Frontal cortex (tissue), 4 donors: ENCODE measurements around the gene STARD10. TPM values are rescaled to one million over a fixed set of nuclear protein-coding genes. Genes with fewer than 3 reads are reported as not detected.

Experiments used
- DNase-seq, 2 donors: peaks; one replicate each; pipeline ENCODE4 v3.0.0; 2012; ENCODE audit warnings: low spot score in 2 of 2
- FAIRE-seq: peaks from 2 replicates; lab custom pipeline; 2012; peaks lifted over from hg19 to GRCh38; lab: Jason Lieb, UNC
- total RNA-seq: library from RNA; depleted of rRNA; stranded (reverse); fragments of >200 nt; gene quantifications from one replicate; pipeline ENCODE4 v1.2.3, GENCODE V29; 2014
- donor health status: control.
- donor health status: control.
- donor health status: control.

STARD10 gene
- total RNA-seq, 1 donor from 2014 or later = 37.9 TPM

DNA sequence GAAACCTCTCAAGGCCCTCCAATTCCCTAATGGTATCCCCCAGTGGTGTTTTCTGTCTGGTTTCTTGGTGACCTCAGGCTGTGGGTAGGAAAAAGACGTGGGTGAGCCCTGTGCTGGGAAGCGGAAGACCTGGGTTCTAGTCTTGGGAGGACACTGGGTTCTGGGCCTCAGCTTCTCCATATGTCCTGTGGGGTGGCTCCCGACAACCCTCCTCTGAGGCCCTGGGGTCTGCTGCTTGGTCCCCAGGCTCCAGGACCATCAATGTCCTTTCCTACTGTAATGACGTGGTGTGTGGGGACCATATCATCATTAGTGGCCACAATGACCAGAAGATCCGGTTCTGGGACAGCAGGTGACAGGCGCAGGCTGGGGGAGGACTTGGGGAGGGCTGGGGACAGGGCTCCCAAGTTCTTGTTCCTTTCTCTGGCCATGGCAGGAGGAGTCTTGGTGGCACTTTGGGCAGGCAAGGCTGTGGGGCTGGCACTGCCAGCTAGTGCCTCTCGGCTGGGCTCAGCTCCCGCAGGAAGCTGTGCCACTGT lies 33.2 kb upstream of the STARD10 start:
- DNase-seq (no peak), FAIRE-seq (no peak)

- FAIRE-seq (no peak), DNase-seq (no peak)
Measured at GRCh38 chr11:72826191-72826941, 32.5 kb upstream of the STARD10 start.

DNA sequence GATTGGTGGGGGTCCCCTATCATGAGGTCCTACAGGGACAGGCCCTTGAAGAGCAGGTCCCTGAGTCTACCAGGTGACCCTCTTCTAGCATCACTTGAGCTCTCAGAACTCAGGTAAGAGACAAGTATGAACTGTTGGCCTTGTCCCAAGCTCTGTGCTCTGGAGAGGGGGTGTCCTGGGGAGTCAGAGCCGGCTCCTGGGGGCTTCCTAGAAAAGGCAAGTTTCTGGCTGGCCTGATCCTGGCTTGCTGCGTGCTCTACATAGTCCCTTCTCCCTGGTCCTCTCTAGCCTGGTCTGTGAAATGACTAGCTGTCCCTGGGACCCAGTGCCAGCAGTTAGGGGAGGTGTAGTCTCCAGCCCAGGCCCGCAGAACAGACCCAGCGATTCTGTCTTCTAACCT lies 31.8 kb upstream of the STARD10 start:
- FAIRE-seq = no peak

GRCh38 chr11:72824811-72825505 lies 31.1 kb upstream of the STARD10 start:
- no peak for FAIRE-seq

More for the DNA sequence above, 31.8 kb upstream of the STARD10 start:
- DNase-seq = no peak

GRCh38 chr11:72824020-72824419 lies 30.2 kb upstream of the STARD10 start:
- DNase-seq (no peak), FAIRE-seq (no peak)

More at GRCh38 chr11:72824811-72825505, 31.1 kb upstream of the STARD10 start:
- no peak for DNase-seq

DNA sequence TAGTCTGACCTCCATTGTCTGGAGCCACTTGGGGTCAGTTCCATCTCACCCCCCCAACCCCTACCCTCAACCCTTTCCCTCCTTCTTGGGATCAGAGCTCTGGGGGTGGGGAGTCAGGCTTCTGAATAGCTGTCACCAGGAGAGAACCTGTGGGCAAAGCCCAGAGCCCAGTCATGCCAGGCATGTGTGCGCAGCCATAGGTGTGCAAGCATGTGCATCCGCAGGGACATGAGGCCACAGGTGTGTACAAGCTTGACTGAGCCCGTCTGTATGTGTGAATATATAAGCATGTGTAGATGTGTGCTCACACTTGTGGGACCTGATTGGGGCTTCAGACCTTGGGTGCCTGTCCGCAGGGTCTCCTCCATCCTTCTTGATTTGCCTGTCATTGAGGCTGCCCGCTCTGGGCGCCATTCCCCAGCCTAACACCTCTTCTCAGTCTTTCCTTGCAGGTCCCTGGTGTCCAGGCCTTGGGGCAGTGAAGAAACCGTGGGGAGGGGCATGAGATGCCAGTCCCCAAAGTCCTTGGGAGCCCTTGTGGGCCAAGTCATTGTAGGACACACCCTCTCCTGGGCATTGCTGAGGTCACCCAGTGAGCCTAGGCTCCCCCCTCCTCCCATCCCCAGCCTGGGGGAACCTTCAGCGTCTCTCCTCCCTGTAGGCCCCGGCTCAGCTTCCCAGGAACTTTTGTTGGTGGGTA lies 29.4 kb upstream of the STARD10 start:
- DNase-seq = no peak
- no peak for FAIRE-seq

- DNase-seq (peak; percentile 95 to 99), FAIRE-seq (no peak)
Measured at GRCh38 chr11:72821920-72822799, 28.3 kb upstream of the STARD10 start.

- DNase-seq (no peak), FAIRE-seq (no peak)
Measured at GRCh38 chr11:72821221-72821919, 27.5 kb upstream of the STARD10 start.

DNA sequence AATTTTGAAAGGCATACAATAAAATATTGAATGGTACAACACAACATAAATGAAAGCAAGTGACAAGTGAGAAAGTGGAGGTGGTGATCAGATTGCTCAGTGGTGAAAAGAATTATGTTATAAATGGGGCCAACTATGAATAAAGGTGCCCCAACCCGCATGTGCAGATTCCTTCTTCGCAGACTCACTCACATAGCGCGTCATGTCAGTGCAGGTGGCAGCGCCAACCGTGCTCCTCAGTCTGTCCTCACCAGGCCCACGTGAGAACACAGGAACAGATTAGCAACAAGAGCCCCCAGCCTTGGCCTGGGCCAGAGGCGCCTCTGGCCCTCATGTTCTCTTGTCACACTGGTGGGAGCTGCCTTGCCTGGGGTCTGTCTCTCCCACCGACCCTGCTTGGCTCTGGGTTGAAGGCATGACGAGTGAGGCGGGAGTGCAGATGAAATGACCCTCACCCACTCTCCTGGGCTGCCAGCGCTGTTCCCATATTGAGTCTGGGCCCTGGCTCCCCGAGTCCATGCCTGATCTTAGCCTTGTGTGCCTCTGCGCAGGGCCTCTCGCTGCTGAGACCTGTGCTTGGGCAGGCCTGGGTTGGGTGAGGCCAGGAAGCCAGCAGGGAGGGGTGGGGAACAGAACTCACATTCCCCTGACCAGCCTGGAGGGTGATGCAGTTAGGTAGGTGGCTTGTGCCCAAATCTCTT lies 26.7 kb upstream of the STARD10 start:
- FAIRE-seq = no peak

GRCh38 chr11:72818971-72819370 lies 25.1 kb upstream of the STARD10 start:
- DNase-seq = no peak
- FAIRE-seq = no peak

More for the DNA sequence above, 26.7 kb upstream of the STARD10 start:
- DNase-seq = no peak

- FAIRE-seq = no peak
- DNase-seq = no peak
Measured at GRCh38 chr11:72817966-72818365, 24.1 kb upstream of the STARD10 start.

- no peak for DNase-seq
- FAIRE-seq = no peak
Measured at GRCh38 chr11:72816404-72816990, 22.6 kb upstream of the STARD10 start.

DNA sequence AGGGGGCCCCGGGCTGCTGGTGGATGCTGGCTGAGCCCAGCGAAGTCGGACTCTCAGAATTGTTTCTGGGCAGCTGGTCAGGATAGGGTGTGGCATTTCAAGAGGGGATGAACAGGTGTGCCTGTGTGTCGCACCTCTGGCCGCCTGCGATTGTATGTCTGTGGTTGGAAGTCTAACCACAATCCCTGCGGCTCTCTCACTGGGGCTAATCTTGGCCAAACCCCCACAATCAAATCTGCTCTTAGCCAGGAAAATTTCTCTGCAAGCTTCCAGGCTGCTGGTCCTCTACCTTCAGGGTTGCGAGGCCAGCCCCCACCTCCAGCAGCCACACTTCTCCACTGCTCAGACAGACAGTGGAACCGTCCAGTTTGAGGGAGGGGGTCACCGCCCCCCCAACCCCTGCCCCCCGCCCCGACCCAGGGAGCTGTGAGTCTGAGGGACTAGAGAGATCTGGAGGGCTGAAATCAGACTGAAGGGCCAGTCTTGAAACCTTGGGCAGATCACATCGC lies 21.3 kb upstream of the STARD10 start:
- DNase-seq = no peak
- no peak for FAIRE-seq

DNA sequence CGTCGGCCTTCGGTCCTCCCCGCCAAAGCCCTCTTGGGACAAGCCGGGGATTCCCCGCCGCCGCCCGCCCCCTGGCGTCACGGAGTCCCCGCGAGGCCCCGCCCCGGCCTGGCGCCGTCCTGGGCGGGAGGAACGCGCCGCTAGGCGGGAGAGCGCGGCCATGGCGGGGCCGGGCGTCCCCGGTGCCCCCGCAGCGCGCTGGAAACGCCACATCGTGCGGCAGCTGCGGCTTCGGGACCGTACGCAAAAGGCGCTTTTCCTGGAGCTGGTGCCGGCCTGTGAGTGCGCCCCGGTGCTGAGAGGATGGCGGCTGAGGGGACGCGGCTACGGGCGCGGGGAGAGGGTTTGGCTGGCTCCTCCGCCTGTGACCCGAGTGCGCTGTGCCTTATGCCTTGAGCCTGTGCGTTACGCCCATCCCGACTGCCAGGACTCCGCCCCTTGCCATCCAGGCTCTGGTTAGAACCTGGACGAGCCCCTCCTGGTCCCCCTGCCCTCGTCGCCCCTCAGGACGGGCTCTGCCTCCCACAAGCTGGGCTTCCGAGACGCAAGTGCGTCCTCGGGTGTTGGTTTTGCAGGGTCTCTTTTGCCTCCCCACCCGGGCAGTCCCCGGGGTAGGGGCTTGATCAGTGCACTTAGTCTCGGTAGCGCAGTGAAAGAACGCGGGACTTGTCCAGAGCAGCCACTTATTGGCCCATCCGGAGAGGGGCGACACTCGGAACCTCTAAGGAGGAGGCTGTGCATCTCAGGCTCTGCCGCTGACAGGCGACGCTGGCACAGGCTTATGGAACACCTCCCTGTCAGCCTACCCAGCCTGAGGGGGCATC lies 20.7 kb upstream of the STARD10 start, which contains the start of gene ATG16L2:
Gene ATG16L2 (plus strand): TSS at position 126 of the 824 bp plus-strand sequence. CDS start 35 bp downstream, at position 161.
- no peak for FAIRE-seq
- DNase-seq = peak; percentile 97

GRCh38 chr11:72813740-72814285 lies 20.0 kb upstream of the STARD10 start:
- peak; percentile 85 to 89 for DNase-seq
- no peak for FAIRE-seq

- FAIRE-seq (no peak), DNase-seq (no peak)
Measured at GRCh38 chr11:72812967-72813739, 19.3 kb upstream of the STARD10 start.
